ENCODE measurements around the gene DIPK1B.
A peak's percentile ranks its signal among the peaks of the same experiment; 100 is the strongest.

Gene DIPK1B

DNA sequence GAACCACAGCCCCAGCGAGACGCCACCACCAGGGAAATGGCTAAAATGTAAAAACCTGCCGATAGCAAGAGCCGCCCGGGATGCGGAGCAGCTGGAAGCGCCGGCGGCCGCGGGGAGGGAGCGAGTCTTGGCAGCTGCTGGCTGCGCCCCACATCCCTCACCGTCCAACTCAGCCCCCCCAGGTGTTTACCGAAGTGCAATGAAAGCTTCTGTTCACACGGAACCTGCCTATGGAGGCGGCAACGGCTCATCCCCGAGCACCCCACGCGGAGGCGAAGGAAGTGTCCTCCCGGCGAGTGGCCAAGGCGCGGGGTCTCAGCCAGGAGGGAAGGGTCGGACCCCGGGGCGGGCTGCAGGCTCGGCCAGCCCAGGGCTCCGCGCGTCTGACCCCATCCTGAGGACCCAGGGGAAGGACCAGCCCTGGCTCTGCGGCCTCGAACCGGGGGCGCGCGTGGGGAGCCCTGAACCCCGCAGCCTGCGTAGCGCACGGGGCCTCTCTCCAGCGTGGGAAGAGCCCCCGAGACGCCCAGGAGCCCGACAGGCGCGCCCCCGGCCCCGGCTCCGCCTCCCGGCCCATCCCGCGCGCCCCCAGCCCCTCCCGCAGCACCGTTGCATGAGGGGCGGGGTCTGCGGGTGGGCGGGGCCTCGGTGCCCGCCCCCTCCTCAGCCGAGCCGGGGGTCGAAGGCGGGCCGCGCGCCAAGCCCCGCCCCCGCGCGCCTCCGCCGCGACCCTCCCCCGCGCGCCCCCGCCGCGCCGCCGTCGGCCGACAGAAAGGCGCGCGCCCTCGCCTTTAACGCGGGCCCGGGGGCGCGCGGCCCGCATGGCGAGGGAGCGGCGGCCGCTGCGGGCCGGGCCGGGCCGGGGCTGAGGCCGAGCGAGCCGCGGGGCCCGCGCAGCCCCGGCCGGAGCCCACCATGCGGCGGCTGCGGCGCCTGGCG, at the start of gene DIPK1B:
TSS of gene DIPK1B (plus strand) at position 822 of the 939 bp plus-strand sequence. CDS start at position 916, 94 bp downstream.
- TF ChIP-seq, protein P1, sequence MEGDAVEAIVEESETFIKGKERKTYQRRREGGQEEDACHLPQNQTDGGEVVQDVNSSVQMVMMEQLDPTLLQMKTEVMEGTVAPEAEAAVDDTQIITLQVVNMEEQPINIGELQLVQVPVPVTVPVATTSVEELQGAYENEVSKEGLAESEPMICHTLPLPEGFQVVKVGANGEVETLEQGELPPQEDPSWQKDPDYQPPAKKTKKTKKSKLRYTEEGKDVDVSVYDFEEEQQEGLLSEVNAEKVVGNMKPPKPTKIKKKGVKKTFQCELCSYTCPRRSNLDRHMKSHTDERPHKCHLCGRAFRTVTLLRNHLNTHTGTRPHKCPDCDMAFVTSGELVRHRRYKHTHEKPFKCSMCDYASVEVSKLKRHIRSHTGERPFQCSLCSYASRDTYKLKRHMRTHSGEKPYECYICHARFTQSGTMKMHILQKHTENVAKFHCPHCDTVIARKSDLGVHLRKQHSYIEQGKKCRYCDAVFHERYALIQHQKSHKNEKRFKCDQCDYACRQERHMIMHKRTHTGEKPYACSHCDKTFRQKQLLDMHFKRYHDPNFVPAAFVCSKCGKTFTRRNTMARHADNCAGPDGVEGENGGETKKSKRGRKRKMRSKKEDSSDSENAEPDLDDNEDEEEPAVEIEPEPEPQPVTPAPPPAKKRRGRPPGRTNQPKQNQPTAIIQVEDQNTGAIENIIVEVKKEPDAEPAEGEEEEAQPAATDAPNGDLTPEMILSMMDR (IDR thresholded peaks at IDR 0.05; ENCODE audit: borderline replicate concordance, extremely low read depth, low read length, poor library complexity, severe bottlenecking): no peak
- TF ChIP-seq EZH2 (IDR thresholded peaks at IDR 0.05; ENCODE audit: borderline replicate concordance, low read depth, low read length, severe bottlenecking): peak; percentile 39
- no peak within 1 kb of the TSS for H3K4me2 ChIP-seq (ENCODE audit: insufficient read depth, low read length)
- H3K27ac ChIP-seq (ENCODE audit: low read length): no peak within 1 kb of the TSS
- no peak within 1 kb of the TSS for H2AFZ ChIP-seq (ENCODE audit: low read depth, low read length)
- no peaks in the 10 kb centered on the region for H4K20me1 ChIP-seq (ENCODE audit: insufficient read depth, low read length)
- no peaks in the 10 kb centered on the region for H3K36me3 ChIP-seq (ENCODE audit: insufficient read depth, low read length)
- no peak within 1 kb of the TSS for H3K9ac ChIP-seq (ENCODE audit: low read depth, low read length)
- no peak for ATAC-seq (ENCODE audit: insufficient read depth, low read depth)
- H3K27me3 ChIP-seq (ENCODE audit: insufficient read depth, low read length, poor library complexity): peaks cover 6% of the 10 kb centered on the region
- DNase-seq: no peak
- H3K79me2 ChIP-seq (ENCODE audit: insufficient read depth, low read length): no peaks in the 10 kb centered on the region
- H3K4me3 ChIP-seq (ENCODE audit: low read depth in 1 of 2, low read length in 2 of 2): no peak within 1 kb of the TSS
- no peaks in the 10 kb centered on the region for H3K4me1 ChIP-seq (ENCODE audit: insufficient read depth, low read length)
- no peaks in the 10 kb centered on the region for H3K9me3 ChIP-seq (ENCODE audit: insufficient read depth, low read length, severe bottlenecking)

GRCh38 chr9:136662656-136663581, 49.5 kb upstream of the DIPK1B start, which contains the start of gene EGFL7:
TSS of gene EGFL7 (plus strand) at chr9:136662916. CDS start at chr9:136668283, 5,367 bp downstream.
- Histone ChIP-seq H3K79me2 (ENCODE audit: insufficient read depth, low read length) (no peaks in the 10 kb centered on the region), H4K20me1 (ENCODE audit: insufficient read depth, low read length) (no peaks in the 10 kb centered on the region), H3K9ac (ENCODE audit: low read depth, low read length) (no peak within 1 kb of the TSS), H3K27ac (ENCODE audit: low read length) (no peak within 1 kb of the TSS), H3K4me2 (ENCODE audit: insufficient read depth, low read length) (no peak within 1 kb of the TSS), H3K36me3 (ENCODE audit: insufficient read depth, low read length) (no peaks in the 10 kb centered on the region), H3K4me3 (ENCODE audit: low read depth in 1 of 2, low read length in 2 of 2) (no peak within 1 kb of the TSS), H3K9me3 (ENCODE audit: insufficient read depth, low read length, severe bottlenecking) (no peaks in the 10 kb centered on the region), H3K27me3 (ENCODE audit: insufficient read depth, low read length, poor library complexity) (peaks cover 10% of the 10 kb centered on the region), H2AFZ (ENCODE audit: low read depth, low read length) (no peak within 1 kb of the TSS), H3K4me1 (ENCODE audit: insufficient read depth, low read length) (peaks cover 7% of the 10 kb centered on the region)
- no peak for TF ChIP-seq EZH2 (IDR thresholded peaks at IDR 0.05; ENCODE audit: borderline replicate concordance, low read depth, low read length, severe bottlenecking)
- TF ChIP-seq, protein P1 (IDR thresholded peaks at IDR 0.05; ENCODE audit: borderline replicate concordance, extremely low read depth, low read length, poor library complexity, severe bottlenecking): no peak
- ATAC-seq (ENCODE audit: insufficient read depth, low read depth) (no peak), DNase-seq (no peak)

GRCh38 chr9:136664000-136664915, 48.1 kb upstream of the DIPK1B start:
- DNase-seq (no peak), ATAC-seq (ENCODE audit: insufficient read depth, low read depth) (no peak)
- no peak for TF ChIP-seq EZH2 (IDR thresholded peaks at IDR 0.05; ENCODE audit: borderline replicate concordance, low read depth, low read length, severe bottlenecking)
- TF ChIP-seq, protein P1 (IDR thresholded peaks at IDR 0.05; ENCODE audit: borderline replicate concordance, extremely low read depth, low read length, poor library complexity, severe bottlenecking): no peak
- H3K27ac ChIP-seq (ENCODE audit: low read length): no peak overlapping the region
- no peak overlapping the region for H3K4me3 ChIP-seq (ENCODE audit: low read depth in 1 of 2, low read length in 2 of 2)
- peaks cover 3% of the 10 kb centered on the region for H3K4me1 ChIP-seq (ENCODE audit: insufficient read depth, low read length)
- no peak overlapping the region for H2AFZ ChIP-seq (ENCODE audit: low read depth, low read length)
- no peak overlapping the region for H3K9ac ChIP-seq (ENCODE audit: low read depth, low read length)
- H3K27me3 ChIP-seq (ENCODE audit: insufficient read depth, low read length, poor library complexity): peaks cover 7% of the 10 kb centered on the region
- H3K79me2 ChIP-seq (ENCODE audit: insufficient read depth, low read length): no peaks in the 10 kb centered on the region
- H3K9me3 ChIP-seq (ENCODE audit: insufficient read depth, low read length, severe bottlenecking): no peaks in the 10 kb centered on the region
- no peak overlapping the region for H3K4me2 ChIP-seq (ENCODE audit: insufficient read depth, low read length)
- no peaks in the 10 kb centered on the region for H3K36me3 ChIP-seq (ENCODE audit: insufficient read depth, low read length)
- no peaks in the 10 kb centered on the region for H4K20me1 ChIP-seq (ENCODE audit: insufficient read depth, low read length)
